Fibroblast of gingiva (primary cell): ENCODE measurements around the gene B3GAT2.
"Not testable (repeated sequence)": the region's sequence is repeated elsewhere in the genome, so short reads cannot be mapped to it uniquely, and the experiment has no call there.

Source experiments
- DNase-seq: peaks from one replicate; pipeline ENCODE4 v3.0.0-alpha.2; 2011; ENCODE audit warnings: low read depth

Gene B3GAT2, protein sequence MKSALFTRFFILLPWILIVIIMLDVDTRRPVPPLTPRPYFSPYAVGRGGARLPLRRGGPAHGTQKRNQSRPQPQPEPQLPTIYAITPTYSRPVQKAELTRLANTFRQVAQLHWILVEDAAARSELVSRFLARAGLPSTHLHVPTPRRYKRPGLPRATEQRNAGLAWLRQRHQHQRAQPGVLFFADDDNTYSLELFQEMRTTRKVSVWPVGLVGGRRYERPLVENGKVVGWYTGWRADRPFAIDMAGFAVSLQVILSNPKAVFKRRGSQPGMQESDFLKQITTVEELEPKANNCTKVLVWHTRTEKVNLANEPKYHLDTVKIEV

DNA sequence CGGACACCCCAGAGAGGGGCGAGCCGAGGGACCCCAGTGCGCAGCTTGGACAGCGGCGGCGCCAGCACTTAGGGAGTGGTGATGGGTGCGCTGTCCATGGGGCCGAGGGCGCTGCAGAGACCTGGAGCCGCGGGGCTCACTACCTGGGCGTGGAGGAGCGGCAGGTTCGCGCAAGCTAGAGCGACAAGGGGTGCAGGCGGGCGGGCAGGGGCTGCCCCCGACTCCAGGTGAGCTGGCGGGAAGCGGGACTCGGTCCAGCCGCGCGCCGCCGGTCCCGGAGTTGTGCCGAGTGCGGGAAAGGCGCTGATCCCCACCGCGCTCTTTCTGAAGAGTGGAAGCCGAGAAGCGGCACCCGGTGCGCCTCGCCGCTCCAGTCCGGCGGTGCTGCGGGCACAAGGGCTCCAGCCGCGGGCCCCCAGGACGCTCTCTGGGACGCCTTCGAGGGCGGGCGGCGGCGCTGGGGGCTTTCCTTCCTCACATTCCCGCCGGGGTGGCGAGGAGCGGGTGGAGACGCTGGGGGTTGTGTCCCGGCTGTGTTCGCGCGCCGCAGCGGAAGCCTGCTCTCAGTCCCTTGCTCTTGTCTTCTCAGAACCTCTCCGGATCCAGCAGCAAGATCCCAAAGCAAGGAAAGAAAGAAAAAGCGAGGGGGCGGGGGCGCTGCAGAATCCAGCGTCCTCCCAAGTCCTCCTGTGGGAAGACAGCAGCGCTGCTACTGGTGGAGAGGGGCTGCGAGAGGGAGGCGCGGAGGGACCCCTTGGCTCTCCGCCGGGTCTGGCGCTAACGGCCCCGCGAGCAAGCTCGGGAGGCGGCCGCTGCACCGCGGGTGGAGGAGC is at the start of gene B3GAT2:
Gene B3GAT2 (minus strand): TSS at position 610 of the 833 bp plus-strand sequence. CDS start 631 bp downstream, outside the sequence.
- peak; percentile 21 for DNase-seq

DNA sequence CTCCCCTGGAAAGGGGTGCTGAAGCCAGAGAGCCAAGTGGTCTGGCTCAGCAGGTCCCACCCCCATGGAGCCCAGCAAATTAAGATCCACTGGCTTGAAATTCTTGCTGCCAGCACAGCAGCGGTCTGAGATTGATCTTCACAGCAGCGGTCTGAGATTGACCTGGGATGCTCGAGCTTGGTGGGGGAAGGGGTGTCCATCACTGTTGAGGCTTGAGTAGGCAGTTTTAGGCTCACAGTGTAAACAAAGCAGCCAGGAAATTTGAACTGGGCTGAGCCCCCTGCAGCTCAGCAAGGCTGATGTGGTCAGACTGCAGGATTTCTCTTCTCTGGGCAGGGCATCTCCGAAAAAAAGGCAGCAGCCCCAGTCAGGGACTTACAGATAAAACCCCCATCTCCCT is 41.3 kb upstream of the B3GAT2 start:
- DNase-seq, result no peak

DNA sequence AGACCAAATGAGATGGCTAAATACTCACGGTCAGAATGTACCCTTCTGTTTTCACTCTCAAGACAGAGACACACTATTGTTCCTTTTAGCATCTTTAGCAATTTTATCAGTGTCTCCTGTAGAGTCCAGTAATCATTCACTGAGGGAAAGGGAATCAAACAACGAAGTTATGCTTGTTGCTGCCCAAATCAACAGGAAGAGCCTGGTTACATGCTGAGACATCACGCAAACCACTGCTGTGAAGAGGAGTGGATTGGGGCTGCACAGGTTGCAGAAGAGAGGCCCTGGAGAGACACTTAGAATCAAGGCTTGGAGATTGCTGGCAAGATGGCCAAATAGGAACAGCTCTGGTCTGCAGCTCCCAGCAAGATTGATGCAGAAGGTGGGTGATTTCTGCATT is 40.5 kb upstream of the B3GAT2 start:
- no peak for DNase-seq

DNA sequence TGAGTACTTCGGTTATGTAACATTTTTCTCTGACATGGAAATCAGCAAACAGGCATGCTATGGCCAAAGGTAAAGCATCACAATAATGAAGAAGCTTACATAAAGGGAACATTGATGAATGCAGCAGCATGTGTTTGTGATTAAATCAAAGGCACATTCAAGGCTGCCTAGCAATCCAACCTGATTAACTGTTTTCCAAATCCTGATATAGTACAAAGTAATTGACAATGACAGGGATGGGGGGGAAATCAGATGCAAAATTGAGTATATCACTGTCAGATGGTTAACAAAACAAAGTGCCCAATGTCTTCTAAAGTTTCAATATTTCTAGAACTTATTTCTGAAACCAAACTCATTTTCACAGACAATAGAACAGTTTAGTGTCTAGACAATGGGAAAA is 39.2 kb upstream of the B3GAT2 start:
- DNase-seq, result no peak

DNA sequence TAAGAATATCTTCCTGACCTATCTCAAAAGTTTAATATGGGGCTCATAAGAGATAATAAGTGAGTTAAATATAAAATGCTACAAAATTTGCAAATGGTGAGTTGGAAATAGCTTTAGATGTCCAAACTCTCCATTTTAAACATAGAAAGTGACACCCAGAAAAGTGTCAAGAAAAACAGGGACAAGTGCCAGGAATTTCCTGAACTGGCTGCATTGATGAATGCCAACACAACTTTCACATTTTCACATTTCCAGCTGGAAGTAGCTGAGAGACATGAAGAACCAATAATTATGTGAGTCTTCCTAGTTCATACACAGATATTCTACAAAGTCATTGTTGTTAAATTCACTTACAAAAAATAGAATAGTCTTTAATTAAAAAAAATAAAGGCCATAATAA is 38.6 kb upstream of the B3GAT2 start:
- no peak for DNase-seq

DNA sequence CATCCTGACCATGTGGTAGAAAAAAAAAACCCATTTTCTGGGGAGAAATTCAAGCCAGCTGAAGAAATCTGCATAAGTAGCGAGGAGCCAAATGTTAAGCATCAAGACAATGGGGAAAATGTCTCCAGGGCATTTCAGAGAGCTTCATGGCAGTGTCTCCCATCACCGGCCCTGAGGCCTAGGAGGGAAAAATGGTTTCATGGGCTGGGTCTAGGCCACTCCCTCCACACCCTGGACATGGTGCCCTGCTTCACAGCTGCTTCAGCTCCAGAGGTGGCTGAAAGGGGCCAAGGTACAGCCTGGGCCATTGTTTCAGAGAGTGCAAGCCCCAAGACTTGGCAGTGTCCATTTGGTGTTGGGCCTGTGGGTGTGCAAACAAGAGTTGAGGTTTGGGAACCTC is 34.4 kb upstream of the B3GAT2 start:
- no peak for DNase-seq

DNA sequence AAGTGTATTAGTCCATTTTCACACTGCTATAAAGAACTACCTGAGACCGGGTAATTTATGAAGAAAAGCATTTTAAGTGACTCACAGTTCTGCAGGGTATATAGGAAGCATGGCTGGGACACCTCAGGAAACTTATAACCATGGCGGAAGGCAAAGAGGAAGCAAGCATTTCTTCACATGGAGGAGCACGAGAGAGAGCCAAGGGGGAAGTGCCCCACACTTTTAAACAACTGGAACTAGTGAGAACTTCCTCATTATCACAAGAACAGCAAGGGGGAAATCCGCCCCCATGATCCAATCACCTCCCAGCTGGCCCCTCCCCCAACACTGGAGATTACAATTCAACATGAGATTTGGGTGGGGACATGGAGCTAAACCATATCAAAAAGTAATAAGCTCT is 28.3 kb upstream of the B3GAT2 start:
- DNase-seq, result no peak

DNA sequence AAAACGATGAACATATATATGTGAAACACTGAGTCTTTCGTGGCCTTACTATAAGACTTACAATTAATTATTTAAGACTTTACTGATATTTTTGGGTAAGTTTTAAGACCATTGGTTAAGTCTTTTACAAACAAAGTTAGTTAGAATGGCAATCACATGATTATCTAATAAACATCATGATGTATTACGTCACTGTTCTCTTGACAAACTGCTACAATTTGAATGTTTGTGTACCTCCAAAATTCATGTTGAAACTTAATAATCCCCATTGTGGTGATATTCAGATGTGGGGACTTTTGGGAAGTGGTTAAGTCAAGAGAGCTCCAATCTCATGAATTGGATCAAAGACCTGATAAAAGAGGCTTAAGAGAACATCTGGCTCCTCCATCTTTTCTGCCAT is 25.9 kb upstream of the B3GAT2 start:
- DNase-seq, result no peak

DNA sequence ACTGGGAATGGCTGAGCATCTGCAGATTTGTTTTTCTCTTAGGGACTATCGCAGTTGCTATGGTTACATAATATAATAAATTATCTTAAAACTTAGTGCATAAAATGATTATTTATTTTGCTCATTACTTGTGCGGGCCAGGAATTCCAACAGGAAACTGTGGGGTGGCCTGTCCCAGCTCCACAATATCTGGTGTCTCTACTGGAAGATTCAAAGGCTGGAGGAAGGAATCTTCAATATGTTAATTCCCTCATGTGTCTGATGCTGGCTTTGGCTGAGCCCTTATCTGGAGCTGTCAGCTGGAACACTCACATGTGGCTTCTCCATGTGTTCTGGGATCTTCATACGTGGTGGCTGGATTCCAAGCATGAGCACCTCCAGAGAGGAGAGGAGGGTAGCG is 23.9 kb upstream of the B3GAT2 start:
- no peak for DNase-seq

DNA sequence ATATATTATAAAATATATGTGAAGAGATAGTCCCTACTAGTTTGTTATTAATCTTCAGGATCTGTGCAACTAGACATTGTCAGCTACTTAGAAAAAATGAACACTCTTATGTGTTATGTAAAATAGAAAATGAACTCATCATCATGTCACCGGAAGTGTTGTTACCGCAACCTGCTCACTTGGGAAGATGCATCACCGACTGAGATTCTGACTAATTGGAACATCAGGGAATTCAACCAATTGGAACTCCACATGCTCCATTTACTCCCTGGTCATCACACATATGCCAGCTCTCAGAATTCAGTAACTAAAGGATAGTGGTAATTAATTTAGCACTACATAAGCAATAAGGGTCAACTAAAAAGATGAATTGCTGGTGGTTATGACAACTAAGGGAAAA is 16.7 kb upstream of the B3GAT2 start:
- DNase-seq, result no peak

DNA sequence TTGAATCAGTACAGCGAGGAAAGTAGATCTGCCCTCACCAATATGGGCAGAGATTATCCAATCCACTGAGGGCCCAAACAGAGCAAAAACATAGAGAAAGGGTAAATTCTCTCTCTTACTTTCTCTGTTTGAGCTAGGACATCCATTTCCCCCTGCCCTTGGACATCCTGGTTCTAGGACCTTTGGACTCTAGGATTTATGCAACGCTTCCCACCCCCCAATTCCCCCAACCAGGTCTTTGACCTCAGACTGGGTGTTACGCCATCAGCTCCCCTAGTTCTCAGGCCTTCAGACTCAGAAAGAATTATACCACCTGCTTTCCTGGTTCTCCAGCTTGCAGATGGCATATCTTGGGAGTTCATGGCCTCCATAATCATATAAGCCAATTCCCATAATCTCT is 10.2 kb upstream of the B3GAT2 start:
- no peak for DNase-seq

DNA sequence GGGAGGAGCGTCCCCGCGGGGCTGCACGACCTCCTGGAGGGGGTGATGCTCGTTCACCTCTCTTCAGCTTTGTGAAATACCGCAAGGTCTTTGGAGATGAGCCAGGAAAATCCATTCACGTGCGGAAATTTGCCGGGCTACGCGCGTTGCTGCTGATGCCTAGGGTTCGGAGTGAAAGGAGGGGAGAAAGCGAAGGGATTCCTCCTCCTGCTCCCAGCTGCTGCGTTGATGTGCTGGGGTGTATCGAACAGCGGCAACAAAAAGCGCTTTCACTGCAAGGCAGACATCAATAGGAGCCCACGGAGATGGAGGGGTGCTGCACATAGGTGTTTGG is 391 bp upstream of the B3GAT2 start:
- DNase-seq, result no peak

DNA sequence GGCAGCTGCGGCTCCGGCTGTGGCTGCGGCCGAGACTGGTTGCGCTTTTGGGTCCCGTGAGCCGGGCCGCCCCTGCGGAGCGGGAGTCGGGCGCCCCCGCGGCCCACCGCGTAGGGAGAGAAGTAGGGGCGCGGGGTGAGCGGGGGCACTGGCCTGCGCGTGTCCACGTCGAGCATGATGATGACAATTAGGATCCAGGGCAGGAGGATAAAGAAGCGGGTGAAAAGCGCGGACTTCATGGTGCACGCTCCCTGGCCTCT is 739 bp downstream of the B3GAT2 start:
- DNase-seq, result no peak

DNA sequence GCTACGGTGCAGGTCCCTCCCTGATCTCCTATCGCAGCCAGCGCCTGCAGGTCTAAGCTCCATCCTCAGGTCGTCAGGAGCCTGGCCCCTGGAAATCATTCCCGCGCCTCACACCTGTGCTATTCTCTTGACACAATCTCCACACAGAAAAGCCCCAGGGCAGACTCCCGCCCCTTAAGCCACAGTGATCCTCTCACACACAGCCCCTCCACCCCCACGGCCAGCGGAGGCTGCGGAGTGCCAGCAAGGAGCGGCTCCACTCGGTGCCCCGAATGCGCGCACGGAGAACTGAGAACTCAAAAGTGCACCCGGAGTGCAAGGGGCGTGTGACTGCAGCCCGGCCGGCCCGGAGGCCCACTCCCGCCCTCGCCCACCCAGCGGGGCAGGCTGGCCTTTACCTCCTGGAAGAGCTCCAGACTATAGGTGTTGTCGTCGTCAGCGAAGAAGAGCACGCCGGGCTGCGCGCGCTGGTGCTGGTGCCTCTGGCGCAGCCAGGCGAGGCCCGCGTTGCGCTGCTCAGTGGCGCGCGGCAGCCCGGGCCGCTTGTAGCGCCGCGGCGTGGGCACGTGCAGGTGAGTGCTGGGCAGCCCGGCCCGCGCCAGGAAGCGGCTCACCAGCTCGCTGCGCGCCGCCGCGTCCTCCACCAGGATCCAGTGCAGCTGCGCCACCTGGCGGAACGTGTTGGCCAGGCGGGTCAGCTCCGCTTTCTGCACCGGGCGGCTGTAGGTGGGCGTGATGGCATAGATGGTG is 1.2 kb downstream of the B3GAT2 start:
- peak; percentile 61 for DNase-seq

DNA sequence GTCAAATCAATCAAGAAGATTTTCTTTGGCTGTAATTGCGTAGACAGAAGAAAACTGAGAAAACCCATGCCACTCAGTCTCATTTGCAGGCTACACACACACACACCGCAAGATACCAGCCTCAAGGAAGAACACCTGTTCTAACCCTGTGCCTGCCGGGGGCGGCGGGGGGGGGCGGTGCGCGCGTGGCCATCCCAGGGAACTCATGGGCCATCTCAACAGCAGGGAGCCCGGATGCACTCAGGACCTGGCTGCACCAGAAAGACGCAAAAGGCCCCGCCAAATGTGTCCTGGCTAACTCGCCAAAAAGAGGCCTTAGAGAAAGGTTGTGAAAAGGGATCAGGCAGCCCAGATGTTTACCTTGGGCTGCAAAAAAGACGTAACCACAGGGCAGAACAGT is 2.1 kb downstream of the B3GAT2 start:
- DNase-seq, result no peak

DNA sequence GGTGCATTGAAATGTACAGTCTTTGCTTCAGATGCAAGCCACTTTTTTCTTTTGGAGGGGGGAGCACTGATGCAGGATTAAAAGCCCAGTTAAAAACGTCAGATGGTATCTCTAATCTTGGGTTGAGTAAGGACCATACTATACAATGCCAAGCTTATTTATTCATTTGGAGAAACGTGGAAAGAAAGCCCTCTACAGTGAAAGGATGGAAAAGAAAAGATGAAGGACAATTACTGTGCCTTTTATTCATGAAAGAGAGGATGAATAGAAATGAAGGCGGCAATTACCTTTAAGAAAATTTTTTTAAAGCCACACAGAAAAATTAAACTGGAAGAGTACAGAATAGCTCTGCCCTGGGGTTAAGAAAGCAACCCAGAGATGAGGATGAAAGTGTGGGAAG is 2.7 kb downstream of the B3GAT2 start:
- no peak for DNase-seq

DNA sequence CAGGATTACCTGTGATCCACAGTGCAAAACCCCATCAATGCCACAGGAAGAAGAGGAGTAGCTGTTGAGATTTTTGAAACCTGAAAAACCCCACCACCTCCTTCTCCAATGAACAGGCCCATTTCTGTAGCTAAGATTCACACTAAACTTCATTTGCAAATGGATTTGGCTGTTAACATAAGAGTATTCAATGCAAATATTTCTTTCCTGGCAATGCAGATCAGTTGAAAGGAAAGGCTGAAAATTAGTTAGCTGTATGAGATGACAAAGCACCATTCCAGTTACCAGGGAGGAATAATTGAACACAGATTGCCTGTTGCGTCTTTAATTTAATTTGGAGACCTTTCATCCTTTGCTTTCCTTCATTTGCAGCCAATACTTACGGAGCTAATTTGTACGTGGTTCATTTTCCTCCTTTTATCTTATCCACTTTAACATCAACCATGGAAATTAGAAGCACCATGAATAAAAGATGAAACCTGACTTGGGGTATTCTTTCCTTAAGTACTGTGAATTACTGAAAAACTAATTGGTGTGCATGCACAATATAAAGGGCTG is 4.2 kb downstream of the B3GAT2 start:
- DNase-seq, result no peak

DNA sequence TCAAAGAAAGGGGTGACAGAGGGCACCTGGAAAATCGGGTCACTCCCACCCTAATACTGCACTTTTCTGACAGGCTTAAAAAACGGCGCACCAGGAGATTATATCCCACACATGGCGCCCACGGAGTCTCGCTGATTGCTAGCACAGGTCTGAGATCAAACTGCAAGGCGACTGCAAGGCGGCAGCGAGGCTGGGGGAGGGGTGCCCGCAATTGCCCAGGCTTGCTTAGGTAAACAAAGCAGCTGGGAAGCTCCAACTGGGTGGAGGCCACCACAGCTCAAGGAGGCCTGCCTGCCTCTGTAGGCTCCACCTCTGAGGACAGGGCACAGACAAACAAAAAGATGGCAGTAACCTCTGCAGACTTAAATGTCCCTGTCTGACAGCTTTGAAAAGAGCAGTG is 12.5 kb downstream of the B3GAT2 start:
- not testable (repeated sequence) for DNase-seq

DNA sequence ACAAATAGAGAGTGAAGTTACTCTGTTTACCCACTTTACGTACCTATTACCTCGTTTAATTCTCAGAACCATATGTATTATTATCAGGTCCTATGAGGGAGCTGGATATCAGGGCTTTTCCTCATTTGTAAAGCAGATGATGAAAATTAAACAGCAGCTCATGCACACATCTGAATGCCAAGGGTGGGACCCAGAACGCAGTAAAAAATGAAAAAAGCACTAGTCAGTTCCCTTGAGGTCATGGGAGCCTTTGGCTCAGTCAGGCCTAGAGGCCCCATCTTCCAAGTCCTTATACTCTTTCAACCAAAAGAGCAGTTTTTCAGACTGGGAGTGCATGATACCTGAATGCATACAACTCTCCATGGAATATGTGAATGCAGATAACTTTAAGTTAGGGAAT is 23.0 kb downstream of the B3GAT2 start:
- DNase-seq, result no peak

DNA sequence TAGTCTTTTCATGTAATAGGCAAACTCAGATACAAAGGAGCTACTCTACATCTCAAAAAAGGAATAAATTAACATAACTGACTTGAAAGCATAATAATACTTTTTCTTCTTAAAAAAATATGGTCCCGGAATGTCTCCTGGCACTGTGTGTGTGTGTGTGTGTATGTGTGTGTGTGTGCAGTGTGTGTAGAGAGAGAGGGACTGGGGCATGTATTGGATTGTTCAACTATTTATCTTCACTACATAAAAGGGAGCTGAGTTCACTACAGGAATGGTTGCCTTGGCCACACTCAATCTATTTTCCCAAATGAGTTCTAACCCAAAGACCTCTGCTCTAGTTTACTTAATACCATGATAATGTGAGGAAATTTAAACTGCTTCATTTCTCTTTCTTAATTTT is 51.1 kb downstream of the B3GAT2 start:
- no peak for DNase-seq

DNA sequence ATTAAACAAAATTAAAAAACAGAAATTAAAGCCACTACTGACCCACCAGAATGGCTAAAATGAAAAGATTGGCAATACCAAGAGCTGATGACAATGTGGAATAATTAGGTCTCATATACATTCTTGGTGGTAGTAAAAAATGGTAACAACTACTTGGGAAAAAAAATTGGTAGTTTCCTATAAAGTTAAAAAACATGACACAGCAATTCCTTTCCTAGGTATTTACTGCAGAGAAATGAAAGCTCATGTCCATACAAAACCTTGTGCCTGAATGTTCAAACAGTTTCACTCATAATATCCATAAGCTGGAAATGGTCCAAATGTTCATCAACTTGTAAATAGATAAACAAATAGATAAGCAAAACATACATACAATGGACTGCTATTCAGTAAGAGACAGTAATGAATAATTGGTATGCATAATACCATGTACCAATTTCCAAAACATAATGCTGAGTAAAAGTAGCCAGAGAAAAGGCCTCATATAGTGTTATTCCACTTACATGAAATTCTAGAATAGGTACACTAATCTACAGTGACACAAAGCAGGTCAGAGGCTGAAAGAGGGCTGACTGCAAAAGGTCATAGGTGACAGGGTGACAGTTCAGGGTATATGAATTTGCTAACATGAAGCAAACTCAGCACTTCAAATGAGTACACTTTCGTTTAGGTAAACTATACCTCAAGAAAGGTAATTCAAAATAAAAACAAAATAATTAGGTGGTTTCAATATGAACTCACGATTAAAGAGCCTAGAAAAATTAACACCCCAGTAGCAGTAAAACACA is 53.0 kb downstream of the B3GAT2 start:
- DNase-seq, result no peak

DNA sequence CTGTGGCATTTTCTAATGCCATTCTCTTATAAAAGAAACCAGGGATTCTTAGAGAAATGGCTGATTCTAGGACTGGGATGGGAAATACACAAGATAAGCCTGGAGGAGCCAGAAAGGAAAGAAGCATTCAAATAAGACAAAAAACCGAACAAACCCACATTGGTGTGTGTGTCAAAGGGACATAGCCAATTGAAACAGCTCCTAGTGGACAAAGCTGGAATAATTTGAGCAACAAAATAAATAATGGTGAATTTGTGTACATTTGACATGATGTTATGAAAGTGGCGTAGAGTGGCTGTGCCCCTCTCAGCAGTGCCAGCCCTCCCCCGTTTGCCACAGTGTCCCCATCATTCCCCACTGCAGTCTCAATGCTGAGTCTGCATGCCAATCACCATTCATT is 55.5 kb downstream of the B3GAT2 start:
- DNase-seq, result no peak
